SK-N-SH treated with all-trans-retinoic acid at 6 μM for 48 hours (cell line): ENCODE measurements around the gene ZP1.

Experiments used
- ATAC-seq: fragments of 200-7000 bp; cut with Tn5 transposase; 3 replicates; pipeline ENCODE4 v1.9.1; 2020; ENCODE audit warnings: mild to moderate bottlenecking, moderate library complexity
- ARNTL ChIP-seq: fragments of 450-650 bp; formaldehyde crosslinking; IDR thresholded peaks from 2 replicates; pipeline ENCODE4 v1.5.0; 2020; ENCODE audit warnings: low read depth, mild to moderate bottlenecking, moderate library complexity, borderline replicate concordance
- BACH2 ChIP-seq: fragments of 250-450 bp; sonication (Bioruptor Pico); IDR thresholded peaks from 2 replicates; pipeline ENCODE4 v1.9.0; 2021; ENCODE audit warnings: mild to moderate bottlenecking, borderline replicate concordance
- CSDC2 ChIP-seq: fragments of 250-450 bp; sonication (Bioruptor Pico); IDR thresholded peaks from 2 replicates; pipeline ENCODE4 v1.5.0; 2020; ENCODE audit warnings: mild to moderate bottlenecking, moderate library complexity
- CSRNP3 ChIP-seq: fragments of 250-450 bp; sonication (Bioruptor Pico); IDR thresholded peaks from 2 replicates; pipeline ENCODE4 v1.5.1; 2021; ENCODE audit warnings: mild to moderate bottlenecking, moderate library complexity
- ESRRG ChIP-seq: fragments of 250-450 bp; sonication (Bioruptor Pico); IDR thresholded peaks from 2 replicates; pipeline ENCODE4 v1.6.1; 2021; ENCODE audit warnings: mild to moderate bottlenecking
- GLIS3 ChIP-seq: fragments of 250-450 bp; sonication (Bioruptor Pico); IDR thresholded peaks from 2 replicates; pipeline ENCODE4 v1.5.0; 2020; ENCODE audit warnings: mild to moderate bottlenecking, moderate library complexity
- ISL1 ChIP-seq: fragments of 250-450 bp; sonication (Bioruptor Pico); IDR thresholded peaks from 2 replicates; pipeline ENCODE4 v2.1.2; 2022; ENCODE audit warnings: mild to moderate bottlenecking, moderate library complexity
- OSR1 ChIP-seq: fragments of 250-450 bp; sonication (Bioruptor Pico); IDR thresholded peaks from 2 replicates; pipeline ENCODE4 v1.8.0; 2022; ENCODE audit warnings: moderate library complexity, mild to moderate bottlenecking, inconsistent platforms
- PPARA ChIP-seq: fragments of 250-450 bp; sonication (Bioruptor Pico); IDR thresholded peaks from 2 replicates; pipeline ENCODE4 v1.5.0; 2020; ENCODE audit warnings: mild to moderate bottlenecking, borderline replicate concordance
- RARB ChIP-seq: fragments of 250-450 bp; sonication (Bioruptor Pico); IDR thresholded peaks from 2 replicates; pipeline ENCODE4 v1.8.0; 2021; ENCODE audit warnings: mild to moderate bottlenecking, moderate library complexity
- SNAI2 ChIP-seq: fragments of 250-450 bp; sonication (Bioruptor Pico); IDR thresholded peaks from 2 replicates; pipeline ENCODE4 v1.5.0; 2020; ENCODE audit warnings: mild to moderate bottlenecking, moderate library complexity
- TOX ChIP-seq: fragments of 250-450 bp; sonication (Bioruptor Pico); IDR thresholded peaks from 2 replicates; pipeline ENCODE4 v1.8.0; 2021; ENCODE audit warnings: mild to moderate bottlenecking, moderate library complexity, borderline replicate concordance
- TSHZ2 ChIP-seq: fragments of 250-450 bp; sonication (Bioruptor Pico); IDR thresholded peaks from 2 replicates; pipeline ENCODE4 v1.5.0; 2020; ENCODE audit warnings: mild to moderate bottlenecking, moderate library complexity
- ZFP3 ChIP-seq: fragments of 250-450 bp; sonication (Bioruptor Pico); IDR thresholded peaks from 2 replicates; pipeline ENCODE4 v1.5.0; 2020; ENCODE audit warnings: mild to moderate bottlenecking, moderate library complexity
- ZFP30 ChIP-seq: fragments of 450-650 bp; formaldehyde crosslinking; IDR thresholded peaks from 2 replicates; pipeline ENCODE4 v1.5.0; 2022; ENCODE audit warnings: mild to moderate bottlenecking, moderate library complexity
- ZNF565 ChIP-seq: fragments of 450-650 bp; formaldehyde crosslinking; conservative IDR thresholded peaks from 2 replicates; pipeline ENCODE4 v1.5.0; 2020; ENCODE audit warnings: low read depth, mild to moderate bottlenecking, moderate library complexity
- ZNF70 ChIP-seq: fragments of 450-650 bp; formaldehyde crosslinking; IDR thresholded peaks from 2 replicates; pipeline ENCODE4 v1.5.0; 2020; ENCODE audit warnings: mild to moderate bottlenecking, moderate library complexity
- TF ChIP-seq, protein P1 (sequence below): fragments of 250-450 bp; sonication (Bioruptor Pico); IDR thresholded peaks from 2 replicates; pipeline ENCODE4 v1.5.1; 2020; ENCODE audit warnings: low read depth, mild to moderate bottlenecking, moderate library complexity
- TF ChIP-seq, protein P2 (sequence below): fragments of 250-450 bp; sonication (Bioruptor Pico); IDR thresholded peaks from 2 replicates; pipeline ENCODE4 v1.8.0; 2021; ENCODE audit warnings: low read depth, mild to moderate bottlenecking, moderate library complexity, borderline replicate concordance
- TF ChIP-seq, protein P3 (sequence below): fragments of 250-450 bp; sonication (Bioruptor Pico); IDR thresholded peaks from 2 replicates; pipeline ENCODE4 v1.8.0; 2020; ENCODE audit warnings: mild to moderate bottlenecking, moderate library complexity, borderline replicate concordance

ZP1 gene

DNA sequence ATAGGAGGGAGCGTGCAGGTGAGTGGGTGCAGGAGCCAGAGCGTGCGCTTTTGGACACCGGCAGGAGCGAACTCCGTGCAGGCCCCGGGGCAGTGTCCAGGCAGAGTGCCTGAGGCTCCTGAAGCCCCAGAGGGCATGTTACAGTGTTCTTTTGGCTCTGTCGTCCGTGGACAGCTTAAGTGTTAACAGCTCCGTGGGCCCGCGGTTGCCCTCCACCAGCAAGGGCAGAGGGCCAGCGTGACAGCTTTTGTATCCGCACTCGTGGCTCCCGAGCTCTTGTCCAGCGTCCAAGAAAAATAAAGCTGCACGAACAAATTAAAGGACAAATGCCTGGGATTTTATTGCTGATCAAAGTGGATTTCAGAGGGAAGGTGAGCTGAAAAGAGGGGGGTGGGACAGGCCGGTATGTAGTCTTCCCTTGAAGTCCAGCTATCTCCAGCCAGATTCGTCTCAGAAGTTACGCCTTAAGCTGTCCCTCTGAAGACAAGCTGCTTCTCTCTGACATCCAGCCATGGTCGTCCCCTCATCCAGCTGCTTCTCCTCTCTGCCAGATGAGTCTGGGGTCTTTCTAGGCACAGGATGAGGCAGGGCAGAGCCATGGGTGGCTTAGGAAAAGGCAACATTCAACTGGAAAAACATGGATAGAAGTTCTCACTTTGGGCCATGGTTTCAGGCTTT is 45.6 kb downstream of the ZP1 start:
- TF ChIP-seq GLIS3 (CRISPR knock-in tag) = no peak
- no peak for TF ChIP-seq ESRRG (CRISPR knock-in tag)
- no peak for TF ChIP-seq PPARA (CRISPR knock-in tag)
- TF ChIP-seq, protein P1, sequence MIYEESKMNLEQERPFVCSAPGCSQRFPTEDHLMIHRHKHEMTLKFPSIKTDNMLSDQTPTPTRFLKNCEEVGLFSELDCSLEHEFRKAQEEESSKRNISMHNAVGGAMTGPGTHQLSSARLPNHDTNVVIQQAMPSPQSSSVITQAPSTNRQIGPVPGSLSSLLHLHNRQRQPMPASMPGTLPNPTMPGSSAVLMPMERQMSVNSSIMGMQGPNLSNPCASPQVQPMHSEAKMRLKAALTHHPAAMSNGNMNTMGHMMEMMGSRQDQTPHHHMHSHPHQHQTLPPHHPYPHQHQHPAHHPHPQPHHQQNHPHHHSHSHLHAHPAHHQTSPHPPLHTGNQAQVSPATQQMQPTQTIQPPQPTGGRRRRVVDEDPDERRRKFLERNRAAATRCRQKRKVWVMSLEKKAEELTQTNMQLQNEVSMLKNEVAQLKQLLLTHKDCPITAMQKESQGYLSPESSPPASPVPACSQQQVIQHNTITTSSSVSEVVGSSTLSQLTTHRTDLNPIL (CRISPR knock-in tag) = no peak
- TF ChIP-seq ARNTL = no peak
- TF ChIP-seq, protein P2, sequence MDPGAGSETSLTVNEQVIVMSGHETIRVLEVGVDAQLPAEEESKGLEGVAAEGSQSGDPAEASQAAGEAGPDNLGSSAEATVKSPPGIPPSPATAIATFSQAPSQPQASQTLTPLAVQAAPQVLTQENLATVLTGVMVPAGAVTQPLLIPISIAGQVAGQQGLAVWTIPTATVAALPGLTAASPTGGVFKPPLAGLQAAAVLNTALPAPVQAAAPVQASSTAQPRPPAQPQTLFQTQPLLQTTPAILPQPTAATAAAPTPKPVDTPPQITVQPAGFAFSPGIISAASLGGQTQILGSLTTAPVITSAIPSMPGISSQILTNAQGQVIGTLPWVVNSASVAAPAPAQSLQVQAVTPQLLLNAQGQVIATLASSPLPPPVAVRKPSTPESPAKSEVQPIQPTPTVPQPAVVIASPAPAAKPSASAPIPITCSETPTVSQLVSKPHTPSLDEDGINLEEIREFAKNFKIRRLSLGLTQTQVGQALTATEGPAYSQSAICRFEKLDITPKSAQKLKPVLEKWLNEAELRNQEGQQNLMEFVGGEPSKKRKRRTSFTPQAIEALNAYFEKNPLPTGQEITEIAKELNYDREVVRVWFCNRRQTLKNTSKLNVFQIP (CRISPR knock-in tag) = no peak
- TF ChIP-seq CSRNP3 (CRISPR knock-in tag) = no peak
- TF ChIP-seq SNAI2 = no peak
- no peak for TF ChIP-seq ZFP30 (CRISPR knock-in tag)
- TF ChIP-seq RARB (CRISPR knock-in tag) = no peak
- TF ChIP-seq ISL1 (CRISPR knock-in tag) = no peak
- no peak for TF ChIP-seq OSR1 (CRISPR knock-in tag)
- TF ChIP-seq, protein P3, sequence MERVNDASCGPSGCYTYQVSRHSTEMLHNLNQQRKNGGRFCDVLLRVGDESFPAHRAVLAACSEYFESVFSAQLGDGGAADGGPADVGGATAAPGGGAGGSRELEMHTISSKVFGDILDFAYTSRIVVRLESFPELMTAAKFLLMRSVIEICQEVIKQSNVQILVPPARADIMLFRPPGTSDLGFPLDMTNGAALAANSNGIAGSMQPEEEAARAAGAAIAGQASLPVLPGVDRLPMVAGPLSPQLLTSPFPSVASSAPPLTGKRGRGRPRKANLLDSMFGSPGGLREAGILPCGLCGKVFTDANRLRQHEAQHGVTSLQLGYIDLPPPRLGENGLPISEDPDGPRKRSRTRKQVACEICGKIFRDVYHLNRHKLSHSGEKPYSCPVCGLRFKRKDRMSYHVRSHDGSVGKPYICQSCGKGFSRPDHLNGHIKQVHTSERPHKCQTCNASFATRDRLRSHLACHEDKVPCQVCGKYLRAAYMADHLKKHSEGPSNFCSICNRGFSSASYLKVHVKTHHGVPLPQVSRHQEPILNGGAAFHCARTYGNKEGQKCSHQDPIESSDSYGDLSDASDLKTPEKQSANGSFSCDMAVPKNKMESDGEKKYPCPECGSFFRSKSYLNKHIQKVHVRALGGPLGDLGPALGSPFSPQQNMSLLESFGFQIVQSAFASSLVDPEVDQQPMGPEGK (CRISPR knock-in tag) = no peak
- TF ChIP-seq ZFP3 (CRISPR knock-in tag) = no peak
- TF ChIP-seq ZNF565 (CRISPR knock-in tag) = no peak
- no peak for TF ChIP-seq TSHZ2 (CRISPR knock-in tag)
- TF ChIP-seq CSDC2 (CRISPR knock-in tag) = no peak
- TF ChIP-seq TOX (CRISPR knock-in tag) = no peak
- no peak for TF ChIP-seq ZNF70
- TF ChIP-seq, all 23 proteins: peak for 0
- no peak for ATAC-seq

- ATAC-seq = peak; percentile 87
- TF ChIP-seq CSRNP3 (CRISPR knock-in tag) (no peak), OSR1 (CRISPR knock-in tag) (no peak), BACH2 (no peak), ESRRG (CRISPR knock-in tag) (no peak), PPARA (CRISPR knock-in tag) (no peak)
- TF ChIP-seq, protein P2 (CRISPR knock-in tag) = no peak
- TF ChIP-seq, all 23 proteins: peak for 0
Observed at GRCh38 chr11:60913793-60914632, 46.7 kb downstream of the ZP1 start, which contains the start of gene TMEM109. Gene TMEM109 (plus strand): TSS chr11:60914158. CDS start chr11:60919694, 5,536 bp downstream.
